ENCODE results near the gene UEVLD. TPM values are rescaled to one million over a fixed set of nuclear protein-coding genes. Genes with fewer than 3 reads are reported as not detected.
A peak's percentile ranks its signal among the peaks of the same experiment; 100 is the strongest.

UEVLD gene
- total and polyA plus RNA-seq, 9 of the 15 experiments (the other 6 are each of a cell fraction or from before 2014, with no cell fraction given) = 4.7 to 12.6 (median 7.4) TPM

- TF ChIP-seq, protein P1, sequence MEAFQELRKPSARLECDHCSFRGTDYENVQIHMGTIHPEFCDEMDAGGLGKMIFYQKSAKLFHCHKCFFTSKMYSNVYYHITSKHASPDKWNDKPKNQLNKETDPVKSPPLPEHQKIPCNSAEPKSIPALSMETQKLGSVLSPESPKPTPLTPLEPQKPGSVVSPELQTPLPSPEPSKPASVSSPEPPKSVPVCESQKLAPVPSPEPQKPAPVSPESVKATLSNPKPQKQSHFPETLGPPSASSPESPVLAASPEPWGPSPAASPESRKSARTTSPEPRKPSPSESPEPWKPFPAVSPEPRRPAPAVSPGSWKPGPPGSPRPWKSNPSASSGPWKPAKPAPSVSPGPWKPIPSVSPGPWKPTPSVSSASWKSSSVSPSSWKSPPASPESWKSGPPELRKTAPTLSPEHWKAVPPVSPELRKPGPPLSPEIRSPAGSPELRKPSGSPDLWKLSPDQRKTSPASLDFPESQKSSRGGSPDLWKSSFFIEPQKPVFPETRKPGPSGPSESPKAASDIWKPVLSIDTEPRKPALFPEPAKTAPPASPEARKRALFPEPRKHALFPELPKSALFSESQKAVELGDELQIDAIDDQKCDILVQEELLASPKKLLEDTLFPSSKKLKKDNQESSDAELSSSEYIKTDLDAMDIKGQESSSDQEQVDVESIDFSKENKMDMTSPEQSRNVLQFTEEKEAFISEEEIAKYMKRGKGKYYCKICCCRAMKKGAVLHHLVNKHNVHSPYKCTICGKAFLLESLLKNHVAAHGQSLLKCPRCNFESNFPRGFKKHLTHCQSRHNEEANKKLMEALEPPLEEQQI (IDR thresholded peaks at IDR 0.05) = 0 out of 2 replicates have a peak, but pooled peaks have one; percentile 28
- TF ChIP-seq POLR2B (IDR thresholded peaks at IDR 0.05; ENCODE audit: low read depth, partially characterized antibody) (peak; percentile 74), JUND (IDR thresholded peaks at IDR 0.05; ENCODE audit: borderline replicate concordance, low read depth, low read length) (no peak; the same call in 1 of the 2 replicates), JUND (tag; IDR thresholded peaks at IDR 0.05; ENCODE audit: borderline replicate concordance, low read depth, low read length) (no peak), ZC3H8 (IDR thresholded peaks at IDR 0.05) (no peak), POLR2AphosphoS5 (IDR thresholded peaks at IDR 0.05; ENCODE audit: control insufficient read depth, insufficient read depth, low read depth, low read length) (peak; percentile 61; the same call in 1 of the 2 replicates), CBX5 (IDR thresholded peaks at IDR 0.05; ENCODE audit: borderline replicate concordance, low read depth) (no peak), TBP (optimal IDR thresholded peaks at IDR 0.05; ENCODE audit: low read depth, low read length) (peak; percentile 25), NFE2L1 (tag; IDR thresholded peaks at IDR 0.05; ENCODE audit: borderline replicate concordance, low read depth) (no peak), ATF7 (IDR thresholded peaks at IDR 0.05) (peak; percentile 59), SRSF9 (IDR thresholded peaks at IDR 0.05; ENCODE audit: borderline replicate concordance, low read depth, low read length) (no peak), SPI1 (IDR thresholded peaks at IDR 0.05; ENCODE audit: borderline replicate concordance, low read depth, low read length) (0 out of 2 replicates have a peak, but pooled peaks have one; percentile 4), C11orf30 (IDR thresholded peaks at IDR 0.05; ENCODE audit: low read depth) (peak; percentile 71), ZNF197 (CRISPR knock-in tag; IDR thresholded peaks at IDR 0.05; ENCODE audit: low read depth) (0 out of 2 replicates have a peak, but pooled peaks have one; percentile 48), TEAD1 (CRISPR knock-in tag; IDR thresholded peaks at IDR 0.05) (peak; percentile 61 to 91; a peak in 3 of 4 replicates), RB1 (IDR thresholded peaks at IDR 0.05; ENCODE audit: low read depth) (peak; percentile 12; the same call in 1 of the 2 replicates), KDM5B (IDR thresholded peaks at IDR 0.05; ENCODE audit: insufficient replicate concordance, low read depth, low read length) (peak; percentile 95), KAT8 (IDR thresholded peaks at IDR 0.05; ENCODE audit: low read depth) (no peak), ZNF77 (CRISPR knock-in tag; IDR thresholded peaks at IDR 0.05) (no peak), SMARCA4 (IDR thresholded peaks at IDR 0.05) (peak; percentile 45; the same call in 1 of the 2 replicates), ATF1 (CRISPR knock-in tag; IDR thresholded peaks at IDR 0.05) (no peak), ATF1 (tag; IDR thresholded peaks at IDR 0.05) (peak; percentile 52; the same call in 1 of the 2 replicates)
- TF ChIP-seq, protein P2, sequence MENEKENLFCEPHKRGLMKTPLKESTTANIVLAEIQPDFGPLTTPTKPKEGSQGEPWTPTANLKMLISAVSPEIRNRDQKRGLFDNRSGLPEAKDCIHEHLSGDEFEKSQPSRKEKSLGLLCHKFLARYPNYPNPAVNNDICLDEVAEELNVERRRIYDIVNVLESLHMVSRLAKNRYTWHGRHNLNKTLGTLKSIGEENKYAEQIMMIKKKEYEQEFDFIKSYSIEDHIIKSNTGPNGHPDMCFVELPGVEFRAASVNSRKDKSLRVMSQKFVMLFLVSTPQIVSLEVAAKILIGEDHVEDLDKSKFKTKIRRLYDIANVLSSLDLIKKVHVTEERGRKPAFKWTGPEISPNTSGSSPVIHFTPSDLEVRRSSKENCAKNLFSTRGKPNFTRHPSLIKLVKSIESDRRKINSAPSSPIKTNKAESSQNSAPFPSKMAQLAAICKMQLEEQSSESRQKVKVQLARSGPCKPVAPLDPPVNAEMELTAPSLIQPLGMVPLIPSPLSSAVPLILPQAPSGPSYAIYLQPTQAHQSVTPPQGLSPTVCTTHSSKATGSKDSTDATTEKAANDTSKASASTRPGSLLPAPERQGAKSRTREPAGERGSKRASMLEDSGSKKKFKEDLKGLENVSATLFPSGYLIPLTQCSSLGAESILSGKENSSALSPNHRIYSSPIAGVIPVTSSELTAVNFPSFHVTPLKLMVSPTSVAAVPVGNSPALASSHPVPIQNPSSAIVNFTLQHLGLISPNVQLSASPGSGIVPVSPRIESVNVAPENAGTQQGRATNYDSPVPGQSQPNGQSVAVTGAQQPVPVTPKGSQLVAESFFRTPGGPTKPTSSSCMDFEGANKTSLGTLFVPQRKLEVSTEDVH (IDR thresholded peaks at IDR 0.05; ENCODE audit: low read depth, partially characterized antibody) = peak; percentile 25
- TF ChIP-seq, protein P3, sequence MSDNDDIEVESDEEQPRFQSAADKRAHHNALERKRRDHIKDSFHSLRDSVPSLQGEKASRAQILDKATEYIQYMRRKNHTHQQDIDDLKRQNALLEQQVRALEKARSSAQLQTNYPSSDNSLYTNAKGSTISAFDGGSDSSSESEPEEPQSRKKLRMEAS (CRISPR knock-in tag; IDR thresholded peaks at IDR 0.05) = peak; percentile 25; the same call in 1 of the 2 replicates
Observed at GRCh38 chr11:18588297-18589252, at the start of gene UEVLD (continued).
